ENCODE measurements around the gene CCDC169.

The CCDC169 gene

GRCh38 chr13:36231236-36231635, 66.4 kb downstream of the CCDC169 start:
- no peak for DNase-seq

GRCh38 chr13:36224730-36225129, 72.9 kb downstream of the CCDC169 start:
- no peak for DNase-seq

GRCh38 chr13:36219883-36220282, 77.7 kb downstream of the CCDC169 start:
- no peak for DNase-seq

- no peak for DNase-seq
Observed at GRCh38 chr13:36217456-36217855, 80.2 kb downstream of the CCDC169 start.

GRCh38 chr13:36214163-36214921, 83.3 kb downstream of the CCDC169 start, which contains the start of gene SOHLH2:
Gene SOHLH2 (minus strand): TSS chr13:36214556. CDS start chr13:36214526, 30 bp downstream.
- no peak for DNase-seq

GRCh38 chr13:36212789-36213188, 84.8 kb downstream of the CCDC169 start:
- DNase-seq, result no peak

- DNase-seq, result no peak
Observed at GRCh38 chr13:36211567-36211966, 86.0 kb downstream of the CCDC169 start.

- DNase-seq, result no peak
Observed at GRCh38 chr13:36210738-36211137, 86.9 kb downstream of the CCDC169 start.

GRCh38 chr13:36207672-36208071, 89.9 kb downstream of the CCDC169 start:
- no peak for DNase-seq

GRCh38 chr13:36193151-36193855, 104.3 kb downstream of the CCDC169 start:
- DNase-seq, result no peak

- no peak for DNase-seq
Observed at GRCh38 chr13:36192166-36192565, 105.4 kb downstream of the CCDC169 start.

- DNase-seq, result no peak
Observed at GRCh38 chr13:36190771-36191170, 106.8 kb downstream of the CCDC169 start.

- DNase-seq, result no peak
Observed at GRCh38 chr13:36188441-36188840, 109.2 kb downstream of the CCDC169 start.

- DNase-seq, result no peak
Observed at GRCh38 chr13:36183901-36184300, 113.7 kb downstream of the CCDC169 start.
